Posterior vena cava (tissue), 2 donors: Measurements from ENCODE around the gene VCL. TPM values are rescaled to one million over a fixed set of nuclear protein-coding genes. Genes with fewer than 3 reads are reported as not detected.
A peak's percentile ranks its signal among the peaks of the same experiment; 100 is the strongest.
"Not testable (repeated sequence)": the region's sequence is repeated elsewhere in the genome, so short reads cannot be mapped to it uniquely, and the experiment has no call there.

Experiments
- DNase-seq: peaks from one replicate; pipeline ENCODE4 v3.0.0-alpha.2; 2020; ENCODE audit warnings: low spot score
- intact Hi-C, 2 donors: fragments of 100-400 bp; cut with DNase I; formaldehyde crosslinking; loops; one replicate each; pipeline versions ENCODE4 v1.14.1 to v1.14.2; 2022 to 2023
- total RNA-seq, 2 donors: library from RNA; stranded (reverse); fragmentation: NEBNext Ultra II Directional; extraction: Animal tissue kit (Norgen Biotek cat#: 25700); gene quantifications; one replicate each; pipeline ENCODE4 v1.2.1, GENCODE V29; 2021
- donor health status: DM: yes; HTN: yes; CAD: no.
- donor health status: DM: yes; HTN: yes; CAD: no.

The VCL gene
- total RNA-seq, 2 donors from 2014 or later: 419 to 480 TPM

GRCh38 chr10:73998929-73999691, 1.2 kb downstream of the VCL start:
- intact Hi-C loops: no loop called here
- peak; percentile 84 for DNase-seq

GRCh38 chr10:73999703-74000102, 1.8 kb downstream of the VCL start:
- intact Hi-C loops: no loop called here
- no peak for DNase-seq

- intact Hi-C loops, DNase-seq: not testable (repeated sequence)
These were observed 2.3 kb downstream of the VCL start for GRCh38 chr10:74000244-74000643.

GRCh38 chr10:74000892-74001669, 3.2 kb downstream of the VCL start:
- no peak for DNase-seq
- intact Hi-C loops: no loop called here

GRCh38 chr10:74006269-74006668, 8.4 kb downstream of the VCL start:
- intact Hi-C loops: loop anchor here in 1 of 2 donors (2.0 kb wide), 1 partner anchor 73 kb away; no protein-coding TSS in a partner anchor
- DNase-seq: no peak

GRCh38 chr10:74008212-74008731, 10.4 kb downstream of the VCL start:
- DNase-seq: no peak
- intact Hi-C loops: no loop called here

- no peak for DNase-seq
- intact Hi-C loops: no loop called here
These were observed 13.1 kb downstream of the VCL start for GRCh38 chr10:74011017-74011416.

- no peak for DNase-seq
- intact Hi-C loops: no loop called here
These were observed 13.9 kb downstream of the VCL start for GRCh38 chr10:74011770-74012169.

- no peak for DNase-seq
- intact Hi-C loops: no loop called here
These were observed 14.6 kb downstream of the VCL start for GRCh38 chr10:74012480-74012879.

- DNase-seq: no peak
- intact Hi-C loops: no loop called here
These were observed 15.1 kb downstream of the VCL start for GRCh38 chr10:74013004-74013403.

- intact Hi-C loops: not testable (repeated sequence)
These were observed 16.7 kb downstream of the VCL start for GRCh38 chr10:74014574-74014973.

GRCh38 chr10:74018241-74018640, 20.3 kb downstream of the VCL start:
- intact Hi-C loops: no loop called here
- no peak for DNase-seq

More at GRCh38 chr10:74014574-74014973, 16.7 kb downstream of the VCL start:
- not testable (repeated sequence) for DNase-seq

GRCh38 chr10:74021248-74022055, 23.5 kb downstream of the VCL start:
- DNase-seq: no peak
- intact Hi-C loops: loop anchor here in 1 of 2 donors (10.0 kb wide), 1 partner anchor 53 kb away; no protein-coding TSS in a partner anchor

- no peak for DNase-seq
- intact Hi-C loops: loop anchor here in 1 of 2 donors (10.0 kb wide), 1 partner anchor 52 kb away; no protein-coding TSS in a partner anchor
These were observed 25.2 kb downstream of the VCL start for GRCh38 chr10:74022926-74023629.

- no peak for DNase-seq
- intact Hi-C loops: loop anchor here in 1 of 2 donors (10.0 kb wide), 1 partner anchor 50 kb away; no protein-coding TSS in a partner anchor
These were observed 26.7 kb downstream of the VCL start for GRCh38 chr10:74024600-74024999.

- no peak for DNase-seq
- intact Hi-C loops: loop anchor here in 1 of 2 donors (10.0 kb wide), 1 partner anchor 49 kb away; no protein-coding TSS in a partner anchor
These were observed 27.6 kb downstream of the VCL start for GRCh38 chr10:74025380-74025978.

GRCh38 chr10:74026428-74027015, 28.6 kb downstream of the VCL start:
- intact Hi-C loops: loop anchor here in 1 of 2 donors (10.0 kb wide), 1 partner anchor 48 kb away; no protein-coding TSS in a partner anchor
- no peak for DNase-seq

- intact Hi-C loops: loop anchor here in 1 of 2 donors (10.0 kb wide), 1 partner anchor 47 kb away; no protein-coding TSS in a partner anchor
- no peak for DNase-seq
These were observed 29.8 kb downstream of the VCL start for GRCh38 chr10:74027702-74028101.
